Caco-2 (cell line): ENCODE results near the gene SYT1. TPM values are rescaled to one million over a fixed set of nuclear protein-coding genes. Genes with fewer than 3 reads are reported as not detected.

Experiments used
- BruUV-seq: library from RNA; stranded (reverse); fragments of 400-500 nt; replicated peaks from 2 replicates; lab custom pipeline; 2021; lab: Mats Ljungman, UMichigan
- CTCF ChIA-PET: fragments of 300-600 bp; sonication (Branson Sonifier 250); formaldehyde crosslinking; loops from one replicate; lab custom pipeline; 2022; ENCODE audit warnings: antibody characterized with exemption; lab: Charles Lee
- POLR2A ChIA-PET: fragments of 300-600 bp; sonication (Branson Sonifier 250); formaldehyde crosslinking; loops from one replicate; lab custom pipeline; 2022; ENCODE audit warnings: antibody characterized with exemption; lab: Charles Lee
- DNase-seq, 2 experiments: peaks; one replicate each; pipeline versions ENCODE4 v3.0.0 to v3.0.0-alpha.2; 2020 to 2022
- H3K27me3 ChIP-seq: replicated peaks from 2 replicates; pipeline ENCODE4 v1.6.0; 2011; ENCODE audit warnings: low read length; ENCODE audit not compliant: control insufficient read depth, insufficient read depth
- H3K36me3 ChIP-seq: 2 replicates; pipeline ENCODE4 v1.5.1; 2011; ENCODE audit warnings: low read length; ENCODE audit not compliant: control insufficient read depth, insufficient read depth
- H3K4me1 ChIP-seq: fragments of 250-450 bp; sonication (Bioruptor Pico); 2 replicates; pipeline ENCODE4 v1.5.1; 2020; ENCODE audit warnings: mild to moderate bottlenecking
- H3K4me3 ChIP-seq: 2 replicates; pipeline ENCODE4 v1.5.1; 2011; ENCODE audit warnings: low read depth, mild to moderate bottlenecking, control low read depth, low read length
- H3K9me3 ChIP-seq: fragments of 250-450 bp; sonication (Bioruptor Pico); 2 replicates; pipeline ENCODE4 v1.5.1; 2020; ENCODE audit warnings: mild to moderate bottlenecking, moderate library complexity
- H3K27ac Mint-ChIP-seq: one replicate; pipeline ENCODE4 v1.8.0; 2022; ENCODE audit warnings: mixed read lengths; ENCODE audit not compliant: unreplicated experiment
- H3K27me3 Mint-ChIP-seq: one replicate; pipeline ENCODE4 v1.8.0; 2022; ENCODE audit warnings: mixed read lengths; ENCODE audit not compliant: insufficient read depth, unreplicated experiment
- H3K36me3 Mint-ChIP-seq: one replicate; pipeline ENCODE4 v1.8.0; 2022; ENCODE audit warnings: mild to moderate bottlenecking, mixed read lengths; ENCODE audit not compliant: insufficient read depth, unreplicated experiment
- H3K4me1 Mint-ChIP-seq: one replicate; pipeline ENCODE4 v1.8.0; 2022; ENCODE audit warnings: low read depth, mixed read lengths; ENCODE audit not compliant: unreplicated experiment
- H3K4me3 Mint-ChIP-seq: one replicate; pipeline ENCODE4 v1.8.0; 2022; ENCODE audit warnings: mild to moderate bottlenecking, moderate library complexity, mixed read lengths; ENCODE audit not compliant: unreplicated experiment
- H3K9me3 Mint-ChIP-seq: one replicate; pipeline ENCODE4 v1.8.0; 2022; ENCODE audit warnings: mixed read lengths; ENCODE audit not compliant: unreplicated experiment
- CTCF ChIP-seq, 2 experiments: fragments of 200-600 bp in 1 of 2; IDR thresholded peaks; 1 replicate in 1 of 2; 2 replicates in 1 of 2; pipeline versions ENCODE4 v1.5.1 to v1.8.0; 2011 to 2022; ENCODE audit warnings: antibody characterized with exemption in 1 of 2, control low read depth in 1 of 2, inconsistent platforms in 1 of 2, low read depth in 1 of 2, low read length in 1 of 2, mild to moderate bottlenecking in 1 of 2, moderate library complexity in 1 of 2; ENCODE audit not compliant: insufficient read depth in 1 of 2, severe bottlenecking in 1 of 2, unreplicated experiment in 1 of 2
- intact Hi-C: fragments of 100-400 bp; cut with micrococcal nuclease; formaldehyde crosslinking; loops from one replicate; pipeline ENCODE4 v1.10.0; 2022; ENCODE audit not compliant: unreplicated experiment
- total RNA-seq: library from RNA; stranded (reverse); gene quantifications from 2 replicates; pipeline ENCODE4 v1.2.3, GENCODE V29; 2022

The SYT1 gene
- total RNA-seq, 1 experiment from 2014 or later: 0.39 TPM

GRCh38 chr12:79301181-79301580, 436.6 kb downstream of the SYT1 start:
- ChIA-PET POLR2A (no interaction called here), CTCF (no interaction called here)
- Mint-ChIP-seq H3K4me3 (no peak overlapping the region), H3K27me3 (no peaks in the 10 kb centered on the region), H3K27ac (no peak overlapping the region), H3K4me1 (no peaks in the 10 kb centered on the region), H3K9me3 (no peaks in the 10 kb centered on the region), H3K36me3 (no peaks in the 10 kb centered on the region)
- DNase-seq: no peak
- intact Hi-C loops: loop anchor here (2.0 kb wide), 2 partner anchors 44 to 64 kb away; no protein-coding TSS in a partner anchor
- Histone ChIP-seq H3K4me3 (no peak overlapping the region), H3K36me3 (no peaks in the 10 kb centered on the region), H3K27me3 (no peaks in the 10 kb centered on the region), H3K9me3 (no peaks in the 10 kb centered on the region), H3K4me1 (peaks cover 13% of the 10 kb centered on the region)
- TF ChIP-seq CTCF (IDR thresholded peaks at IDR 0.05; ENCODE audit: insufficient read depth in 1 of 2, low read depth in 1 of 2, low read length in 1 of 2, severe bottlenecking in 1 of 2, unreplicated experiment in 1 of 2): no peak
- no TSS peak for BruUV-seq

- no peaks in the 10 kb centered on the region for H3K9me3 ChIP-seq
- no peaks in the 10 kb centered on the region for H3K27me3 ChIP-seq
- DNase-seq: no peak
- peaks cover 13% of the 10 kb centered on the region for H3K4me1 ChIP-seq
- ChIA-PET CTCF (interaction anchor here (0.5 kb wide), 1 partner anchor 27 kb away, joined by 3 read pairs; no protein-coding TSS in a partner anchor), POLR2A (no interaction called here)
- Mint-ChIP-seq H3K4me3 (no peak overlapping the region), H3K9me3 (no peaks in the 10 kb centered on the region), H3K27ac (no peak overlapping the region), H3K4me1 (no peaks in the 10 kb centered on the region), H3K36me3 (no peaks in the 10 kb centered on the region), H3K27me3 (no peaks in the 10 kb centered on the region)
- TF ChIP-seq CTCF (IDR thresholded peaks at IDR 0.05; ENCODE audit: insufficient read depth in 1 of 2, low read depth in 1 of 2, low read length in 1 of 2, severe bottlenecking in 1 of 2, unreplicated experiment in 1 of 2): no peak
- H3K4me3 ChIP-seq: no peak overlapping the region
- no peaks in the 10 kb centered on the region for H3K36me3 ChIP-seq
- BruUV-seq: no TSS peak
- intact Hi-C loops: no loop called here
These were observed 437.7 kb downstream of the SYT1 start for GRCh38 chr12:79302162-79302814.

GRCh38 chr12:79307340-79307739, 442.8 kb downstream of the SYT1 start:
- no peaks in the 10 kb centered on the region for H3K4me1 ChIP-seq
- DNase-seq: no peak
- POLR2A ChIA-PET: no interaction called here
- Mint-ChIP-seq H3K27me3 (no peaks in the 10 kb centered on the region), H3K4me3 (no peak overlapping the region), H3K36me3 (no peaks in the 10 kb centered on the region), H3K27ac (no peak overlapping the region), H3K4me1 (no peaks in the 10 kb centered on the region), H3K9me3 (no peaks in the 10 kb centered on the region)
- H3K4me3 ChIP-seq: no peak overlapping the region
- no TSS peak for BruUV-seq
- no peaks in the 10 kb centered on the region for H3K36me3 ChIP-seq
- H3K27me3 ChIP-seq: no peaks in the 10 kb centered on the region
- no peak for TF ChIP-seq CTCF (IDR thresholded peaks at IDR 0.05; ENCODE audit: insufficient read depth in 1 of 2, low read depth in 1 of 2, low read length in 1 of 2, severe bottlenecking in 1 of 2, unreplicated experiment in 1 of 2)
- no peaks in the 10 kb centered on the region for H3K9me3 ChIP-seq
- CTCF ChIA-PET: no interaction called here
- intact Hi-C loops: no loop called here
